Activated T-helper 2 cell treated with anti-CD3 and anti-CD28 coated beads, Interferon-gamma antibody, Interleukin-2, Interleukin-4, amounts not matched to agents 10 μg/mL and 5 μg/mL and 100 μg/mL, durations not matched to agents 14 hours and 24 hours and 36 hours (primary cell): ENCODE data around the gene ACCS. TPM values are rescaled to one million over a fixed set of nuclear protein-coding genes. Genes with fewer than 3 reads are reported as not detected.

Experiments
- DNase-seq: peaks from one replicate; pipeline ENCODE4 v3.0.0; 2021; ENCODE audit warnings: low spot score
- H3K27ac Mint-ChIP-seq: one replicate; pipeline ENCODE4 v1.8.0; 2021; ENCODE audit warnings: mixed read lengths
- H3K27me3 Mint-ChIP-seq: one replicate; pipeline ENCODE4 v1.8.0; 2021; ENCODE audit warnings: low read depth, mixed read lengths
- H3K36me3 Mint-ChIP-seq: one replicate; pipeline ENCODE4 v1.8.0; 2021; ENCODE audit warnings: low read depth, mixed read lengths
- H3K4me1 Mint-ChIP-seq: one replicate; pipeline ENCODE4 v1.8.0; 2021; ENCODE audit warnings: low read depth, mixed read lengths
- H3K4me3 Mint-ChIP-seq: one replicate; pipeline ENCODE4 v1.8.0; 2021; ENCODE audit warnings: low read depth, mild to moderate bottlenecking, moderate library complexity, mixed read lengths
- H3K9me3 Mint-ChIP-seq: one replicate; pipeline ENCODE4 v1.8.0; 2021; ENCODE audit warnings: mixed read lengths
- intact Hi-C: fragments of 100-400 bp; cut with micrococcal nuclease; formaldehyde crosslinking; loops from one replicate; pipeline ENCODE4 v1.15.1; 2023
- total RNA-seq: library from RNA; stranded (reverse); gene quantifications from 2 replicates; pipeline ENCODE4 v1.2.3, GENCODE V29; 2022

ACCS gene
- total RNA-seq, 1 donor from 2014 or later = 22.8 TPM

DNA sequence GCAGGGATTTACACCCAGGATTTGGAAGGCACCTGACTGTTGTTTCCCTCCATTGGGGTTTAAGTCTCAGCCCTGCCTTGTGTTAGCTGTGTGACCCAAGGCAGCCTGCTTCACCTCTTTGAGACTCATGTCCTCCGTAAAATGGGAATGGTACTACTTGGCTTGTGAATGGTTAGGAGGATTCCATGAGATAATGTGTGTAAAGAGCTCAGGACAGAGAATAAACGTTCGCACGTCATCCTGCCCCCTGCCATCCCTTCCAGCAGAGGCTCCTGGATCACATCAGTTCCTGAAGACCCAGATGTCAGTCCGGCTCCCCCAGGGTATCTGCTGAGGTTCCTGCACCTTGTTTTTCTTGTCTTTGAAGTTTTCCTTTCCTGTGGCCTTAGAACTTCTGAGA, 35.1 kb upstream of the ACCS start:
- Mint-ChIP-seq H3K27me3 (peaks cover 4% of the 10 kb centered on the region), H3K36me3 (no peaks in the 10 kb centered on the region), H3K4me1 (no peaks in the 10 kb centered on the region), H3K4me3 (no peak overlapping the region), H3K9me3 (peaks cover 3% of the 10 kb centered on the region), H3K27ac (no peak overlapping the region)
- intact Hi-C loops = no loop called here
- DNase-seq = no peak

GRCh38 chr11:44031549-44031948, 34.5 kb upstream of the ACCS start:
- intact Hi-C loops = no loop called here
- no peak overlapping the region for H3K27ac Mint-ChIP-seq
- H3K9me3 Mint-ChIP-seq = no peaks in the 10 kb centered on the region
- H3K27me3 Mint-ChIP-seq = no peaks in the 10 kb centered on the region
- no peak for DNase-seq
- no peaks in the 10 kb centered on the region for H3K36me3 Mint-ChIP-seq
- no peak overlapping the region for H3K4me3 Mint-ChIP-seq
- H3K4me1 Mint-ChIP-seq = no peaks in the 10 kb centered on the region

DNA sequence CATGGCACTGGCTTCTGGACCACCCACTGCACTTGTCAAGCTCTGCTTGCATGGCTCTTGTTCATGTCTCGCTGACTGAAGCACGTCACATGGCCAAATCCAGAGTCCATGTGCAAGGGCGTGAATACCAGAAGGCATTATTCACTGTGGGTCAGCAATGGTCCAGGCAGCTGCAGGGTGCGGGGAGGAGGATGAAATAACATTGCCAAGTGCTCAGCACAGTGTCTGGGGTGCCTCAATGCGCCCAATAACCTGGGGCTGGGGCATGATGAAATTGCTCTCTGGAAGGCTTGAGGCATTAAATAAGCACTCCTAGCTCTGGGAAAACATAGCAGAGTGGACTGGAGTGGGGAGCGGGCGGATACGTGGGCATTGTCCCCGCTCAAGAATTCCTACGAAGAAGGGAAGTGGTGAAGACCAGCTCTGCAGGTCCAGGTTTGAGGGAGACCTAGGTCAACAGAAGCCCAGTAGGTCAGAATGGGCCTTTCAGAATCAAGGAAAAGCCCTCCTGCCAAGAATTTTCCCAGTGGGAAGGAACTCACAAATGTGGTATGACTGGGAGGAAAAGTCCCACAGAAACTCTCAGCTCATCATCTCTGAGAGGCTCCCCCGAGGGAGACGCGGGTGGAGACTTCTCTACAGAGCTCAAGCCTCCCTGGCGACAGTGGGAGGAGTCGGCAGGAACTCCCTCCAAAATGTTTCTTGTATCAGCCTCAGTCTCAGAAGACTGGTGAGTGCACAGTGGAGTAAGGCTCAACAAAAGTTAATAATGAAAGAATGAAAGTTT, 33.6 kb upstream of the ACCS start:
- H3K27ac Mint-ChIP-seq = no peak overlapping the region
- no peaks in the 10 kb centered on the region for H3K9me3 Mint-ChIP-seq
- DNase-seq = no peak
- no peak overlapping the region for H3K4me3 Mint-ChIP-seq
- no peaks in the 10 kb centered on the region for H3K36me3 Mint-ChIP-seq
- intact Hi-C loops = no loop called here
- no peaks in the 10 kb centered on the region for H3K4me1 Mint-ChIP-seq
- H3K27me3 Mint-ChIP-seq = no peaks in the 10 kb centered on the region

DNA sequence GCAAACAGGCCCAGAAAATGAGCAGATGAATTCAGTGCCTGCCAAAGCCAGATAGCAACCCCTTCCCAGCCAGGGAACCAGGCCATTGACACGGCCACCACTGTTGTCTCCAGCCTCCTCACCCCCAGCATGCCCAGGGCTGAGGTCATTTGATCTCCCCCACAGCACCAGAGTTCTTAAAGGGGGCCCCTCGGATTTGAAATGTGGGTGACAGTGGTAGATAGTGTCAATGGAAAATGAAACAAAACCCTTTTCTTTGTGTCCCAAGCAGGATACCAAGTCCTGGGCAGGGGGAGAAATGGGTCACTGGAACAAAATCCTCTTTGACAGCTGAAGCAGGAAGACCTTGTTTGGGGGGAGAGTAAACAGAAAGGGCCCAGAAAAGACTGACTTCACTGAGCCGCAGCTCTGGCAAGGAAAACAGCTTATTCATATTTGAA, 32.6 kb upstream of the ACCS start:
- peaks cover 2% of the 10 kb centered on the region for H3K27me3 Mint-ChIP-seq
- no peak overlapping the region for H3K27ac Mint-ChIP-seq
- H3K9me3 Mint-ChIP-seq = no peaks in the 10 kb centered on the region
- no peak overlapping the region for H3K4me3 Mint-ChIP-seq
- H3K36me3 Mint-ChIP-seq = no peaks in the 10 kb centered on the region
- DNase-seq = no peak
- intact Hi-C loops = no loop called here
- H3K4me1 Mint-ChIP-seq = no peaks in the 10 kb centered on the region

DNA sequence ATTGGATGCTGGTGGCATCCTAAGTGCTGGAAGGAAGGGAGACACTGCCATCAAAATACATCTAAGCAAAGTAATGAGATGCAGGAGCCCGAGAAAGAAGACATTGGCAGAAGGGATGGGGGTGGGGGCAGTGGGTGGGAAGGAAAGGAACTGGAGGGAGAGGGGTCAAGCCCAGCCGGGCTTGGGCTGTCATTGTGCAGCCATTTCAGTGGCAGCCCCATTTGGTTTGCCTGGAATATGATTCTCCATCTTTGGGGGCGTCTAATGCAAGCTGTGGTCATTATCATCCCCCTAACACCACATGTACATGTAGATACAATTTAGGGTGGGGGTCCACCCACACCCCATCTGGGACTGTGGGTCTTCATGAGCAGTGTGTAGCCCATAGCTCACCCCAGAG, 32.2 kb upstream of the ACCS start:
- H3K4me1 Mint-ChIP-seq = no peaks in the 10 kb centered on the region
- no peak overlapping the region for H3K4me3 Mint-ChIP-seq

GRCh38 chr11:44034639-44035038, 31.4 kb upstream of the ACCS start:
- no peak for DNase-seq
- Mint-ChIP-seq H3K4me1 (no peaks in the 10 kb centered on the region), H3K4me3 (no peak overlapping the region), H3K9me3 (no peaks in the 10 kb centered on the region), H3K27ac (no peak overlapping the region), H3K36me3 (no peaks in the 10 kb centered on the region), H3K27me3 (peaks cover 2% of the 10 kb centered on the region)
- intact Hi-C loops = no loop called here

More for the DNA sequence above, 32.2 kb upstream of the ACCS start:
- H3K27me3 Mint-ChIP-seq = peaks cover 2% of the 10 kb centered on the region
- H3K36me3 Mint-ChIP-seq = no peaks in the 10 kb centered on the region
- H3K9me3 Mint-ChIP-seq = no peaks in the 10 kb centered on the region
- no peak overlapping the region for H3K27ac Mint-ChIP-seq
- intact Hi-C loops = no loop called here
- no peak for DNase-seq

GRCh38 chr11:44036811-44037657, 29.0 kb upstream of the ACCS start:
- Mint-ChIP-seq H3K9me3 (peaks cover 8% of the 10 kb centered on the region), H3K4me3 (no peak overlapping the region), H3K36me3 (no peaks in the 10 kb centered on the region), H3K27ac (no peak overlapping the region), H3K27me3 (peaks cover 2% of the 10 kb centered on the region), H3K4me1 (no peaks in the 10 kb centered on the region)
- intact Hi-C loops = loop anchor here (2.0 kb wide), 1 partner anchor 146 kb away; no protein-coding TSS in a partner anchor
- no peak for DNase-seq

DNA sequence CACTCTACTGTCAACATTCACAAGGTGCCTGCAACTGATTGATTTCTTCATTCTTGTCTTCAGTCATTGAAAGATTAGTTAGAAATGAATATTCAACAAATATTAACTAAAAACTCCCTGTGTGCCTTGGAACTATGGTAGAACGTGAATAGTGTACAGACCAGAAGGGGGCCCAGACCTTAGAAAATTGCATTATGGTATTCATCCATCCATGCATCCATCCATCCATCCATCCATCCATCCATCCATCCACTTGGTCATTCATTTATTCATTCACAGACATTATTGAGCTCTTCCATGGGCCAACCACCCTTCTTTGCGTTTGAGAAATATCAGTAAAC, 28.4 kb upstream of the ACCS start:
- Mint-ChIP-seq H3K27ac (no peak overlapping the region), H3K27me3 (peaks cover 2% of the 10 kb centered on the region), H3K9me3 (peaks cover 8% of the 10 kb centered on the region), H3K4me3 (no peak overlapping the region), H3K36me3 (no peaks in the 10 kb centered on the region), H3K4me1 (no peaks in the 10 kb centered on the region)
- no peak for DNase-seq
- intact Hi-C loops = loop anchor here (2.0 kb wide), 1 partner anchor 147 kb away; no protein-coding TSS in a partner anchor

GRCh38 chr11:44043157-44043556, 22.9 kb upstream of the ACCS start:
- H3K9me3 Mint-ChIP-seq = peaks cover 8% of the 10 kb centered on the region
- no peaks in the 10 kb centered on the region for H3K4me1 Mint-ChIP-seq

DNA sequence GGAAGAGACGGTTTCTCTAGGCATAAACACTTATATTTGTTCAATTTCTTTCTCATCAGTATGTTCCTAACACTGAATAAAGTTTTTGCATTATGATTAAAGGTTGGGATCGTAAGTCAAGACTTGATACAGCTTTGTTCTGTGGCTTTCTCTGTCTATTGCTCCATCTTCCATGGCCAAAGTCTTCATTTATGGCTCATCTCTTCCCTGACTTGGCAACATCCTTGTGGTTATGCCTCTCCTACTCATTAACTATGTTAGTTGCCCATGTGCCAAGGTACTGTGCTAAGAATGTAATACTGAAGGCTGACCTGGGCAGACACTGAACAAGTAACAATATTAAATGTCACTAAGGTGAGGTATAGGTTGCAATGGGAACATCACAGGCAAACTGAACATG, 19.9 kb upstream of the ACCS start:
- Mint-ChIP-seq H3K27me3 (peaks cover 10% of the 10 kb centered on the region), H3K9me3 (peaks cover 4% of the 10 kb centered on the region), H3K4me3 (no peak overlapping the region), H3K4me1 (no peaks in the 10 kb centered on the region), H3K36me3 (no peaks in the 10 kb centered on the region), H3K27ac (no peak overlapping the region)
- intact Hi-C loops = no loop called here
- no peak for DNase-seq

More at GRCh38 chr11:44043157-44043556, 22.9 kb upstream of the ACCS start:
- Mint-ChIP-seq H3K36me3 (no peaks in the 10 kb centered on the region), H3K4me3 (no peak overlapping the region), H3K27ac (no peak overlapping the region), H3K27me3 (peaks cover 10% of the 10 kb centered on the region)
- DNase-seq = no peak
- intact Hi-C loops = no loop called here

DNA sequence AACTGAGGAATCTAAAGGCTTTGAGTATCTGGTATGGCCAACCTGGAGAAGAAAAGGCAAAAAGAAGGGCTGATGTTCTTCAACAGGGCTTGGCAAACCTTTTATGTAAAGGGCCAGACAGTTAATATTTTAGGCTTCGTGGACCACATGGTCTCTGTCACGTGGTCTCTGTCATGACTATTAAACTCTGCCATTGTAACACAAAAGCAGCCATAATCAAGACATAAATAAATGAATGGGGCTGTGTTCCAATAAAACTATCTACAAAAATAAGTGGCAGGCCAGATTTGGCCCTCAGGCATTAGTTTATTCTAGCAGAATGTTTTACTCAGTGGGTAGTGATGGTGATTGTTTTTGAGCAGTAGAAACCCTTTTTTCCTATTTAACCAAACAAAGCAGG, 18.8 kb upstream of the ACCS start:
- H3K9me3 Mint-ChIP-seq = no peaks in the 10 kb centered on the region
- no peak overlapping the region for H3K4me3 Mint-ChIP-seq
- H3K27me3 Mint-ChIP-seq = peaks cover 10% of the 10 kb centered on the region
- no peak overlapping the region for H3K27ac Mint-ChIP-seq
- no peaks in the 10 kb centered on the region for H3K4me1 Mint-ChIP-seq
- H3K36me3 Mint-ChIP-seq = no peaks in the 10 kb centered on the region
- DNase-seq = no peak
- intact Hi-C loops = no loop called here

GRCh38 chr11:44047931-44048431, 18.1 kb upstream of the ACCS start, which contains the start of gene ACCSL:
Gene ACCSL, plus strand, starts transcription at chr11:44047981. Its CDS starts 56 bp downstream, at chr11:44048037.
- intact Hi-C loops = no loop called here
- H3K27ac Mint-ChIP-seq = no peak within 1 kb of the TSS
- no peaks in the 10 kb centered on the region for H3K9me3 Mint-ChIP-seq
- no peak for DNase-seq
- no peak within 1 kb of the TSS for H3K4me3 Mint-ChIP-seq
- H3K27me3 Mint-ChIP-seq = peaks cover 10% of the 10 kb centered on the region
- H3K4me1 Mint-ChIP-seq = no peaks in the 10 kb centered on the region
- H3K36me3 Mint-ChIP-seq = no peaks in the 10 kb centered on the region

DNA sequence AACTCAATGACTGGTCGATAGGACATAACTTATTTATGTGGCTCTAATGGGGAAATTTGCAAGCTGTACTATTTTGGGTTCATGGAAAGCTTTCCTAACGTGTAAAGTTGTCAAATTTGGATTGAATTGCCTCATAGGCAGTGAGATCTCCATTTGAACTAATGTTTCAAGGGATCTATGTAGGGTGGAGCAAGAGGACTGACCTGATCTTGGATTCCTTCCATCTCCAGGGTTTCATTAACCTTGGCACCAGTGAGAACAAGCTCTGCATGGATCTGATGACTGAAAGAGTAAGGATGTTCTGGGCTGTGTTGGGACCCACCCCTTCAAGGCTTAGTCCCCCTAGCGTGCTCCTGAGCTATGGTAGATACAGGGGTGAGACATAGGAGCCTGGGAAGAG, 16.2 kb upstream of the ACCS start:
- Mint-ChIP-seq H3K4me1 (no peaks in the 10 kb centered on the region), H3K27ac (no peak overlapping the region), H3K36me3 (no peaks in the 10 kb centered on the region), H3K4me3 (no peak overlapping the region), H3K27me3 (peaks cover 10% of the 10 kb centered on the region), H3K9me3 (no peaks in the 10 kb centered on the region)
- no peak for DNase-seq
- intact Hi-C loops = no loop called here
